ENCODE measurements around the gene ABCC9.

ABCC9 gene

GRCh38 chr12:21774358-21775132 lies 166.7 kb downstream of the ABCC9 start, which contains the start of gene KCNJ8:
TSS of gene KCNJ8 (minus strand) at chr12:21774706. CDS start at chr12:21773616, 1,090 bp downstream.
- H3K27me3 ChIP-seq (ENCODE audit: insufficient read depth, low read length), result no peaks in the 10 kb centered on the region
- H3K36me3 ChIP-seq (ENCODE audit: insufficient read depth, low read length), result no peaks in the 10 kb centered on the region
- H3K4me3 ChIP-seq (ENCODE audit: low read depth, low read length), result peak within 1 kb of the TSS; percentile 80
- H3K27ac ChIP-seq (ENCODE audit: low read depth, low read length), result peak within 1 kb of the TSS; percentile 2; the same call in 1 of the 2 replicates
- no peaks in the 10 kb centered on the region for H3K79me2 ChIP-seq (ENCODE audit: control insufficient read depth, insufficient read depth, low read length, unreplicated experiment)
- H3K4me1 ChIP-seq (ENCODE audit: control insufficient read depth, insufficient read depth, low read length, unreplicated experiment), result peaks cover 28% of the 10 kb centered on the region
- H2AFZ ChIP-seq (ENCODE audit: low read length, unreplicated experiment), result peak within 1 kb of the TSS; percentile 87

GRCh38 chr12:21773806-21774205 lies 167.4 kb downstream of the ABCC9 start:
- no peaks in the 10 kb centered on the region for H3K36me3 ChIP-seq (ENCODE audit: insufficient read depth, low read length)
- H3K27ac ChIP-seq (ENCODE audit: low read depth, low read length), result peak overlapping the region; percentile 2; the same call in 1 of the 2 replicates
- H3K27me3 ChIP-seq (ENCODE audit: insufficient read depth, low read length), result no peaks in the 10 kb centered on the region
- H3K4me3 ChIP-seq (ENCODE audit: low read depth, low read length), result peak overlapping the region; percentile 80
- peak overlapping the region; percentile 87 for H2AFZ ChIP-seq (ENCODE audit: low read length, unreplicated experiment)
- no peaks in the 10 kb centered on the region for H3K79me2 ChIP-seq (ENCODE audit: control insufficient read depth, insufficient read depth, low read length, unreplicated experiment)
- peaks cover 28% of the 10 kb centered on the region for H3K4me1 ChIP-seq (ENCODE audit: control insufficient read depth, insufficient read depth, low read length, unreplicated experiment)

- Histone ChIP-seq H3K36me3 (ENCODE audit: insufficient read depth, low read length) (no peaks in the 10 kb centered on the region), H3K4me3 (ENCODE audit: low read depth, low read length) (peak overlapping the region; percentile 80), H3K79me2 (ENCODE audit: control insufficient read depth, insufficient read depth, low read length, unreplicated experiment) (no peaks in the 10 kb centered on the region), H3K27me3 (ENCODE audit: insufficient read depth, low read length) (no peaks in the 10 kb centered on the region), H3K27ac (ENCODE audit: low read depth, low read length) (peak overlapping the region; percentile 72; the same call in 1 of the 2 replicates), H2AFZ (ENCODE audit: low read length, unreplicated experiment) (peak overlapping the region; percentile 87), H3K4me1 (ENCODE audit: control insufficient read depth, insufficient read depth, low read length, unreplicated experiment) (peaks cover 28% of the 10 kb centered on the region)
These were observed 167.9 kb downstream of the ABCC9 start for GRCh38 chr12:21773263-21773741.

GRCh38 chr12:21771311-21771710 lies 169.9 kb downstream of the ABCC9 start:
- H3K27me3 ChIP-seq (ENCODE audit: insufficient read depth, low read length), result no peaks in the 10 kb centered on the region
- H2AFZ ChIP-seq (ENCODE audit: low read length, unreplicated experiment), result peak overlapping the region; percentile 88
- peak overlapping the region; percentile 72 for H3K27ac ChIP-seq (ENCODE audit: low read depth, low read length)
- peaks cover 28% of the 10 kb centered on the region for H3K4me1 ChIP-seq (ENCODE audit: control insufficient read depth, insufficient read depth, low read length, unreplicated experiment)
- no peaks in the 10 kb centered on the region for H3K79me2 ChIP-seq (ENCODE audit: control insufficient read depth, insufficient read depth, low read length, unreplicated experiment)
- H3K36me3 ChIP-seq (ENCODE audit: insufficient read depth, low read length), result no peaks in the 10 kb centered on the region; the same call in 1 of the 2 replicates
- peak overlapping the region; percentile 46; the same call in 1 of the 2 replicates for H3K4me3 ChIP-seq (ENCODE audit: low read depth, low read length)

GRCh38 chr12:21769307-21769706 lies 171.9 kb downstream of the ABCC9 start:
- Histone ChIP-seq H2AFZ (ENCODE audit: low read length, unreplicated experiment) (no peak overlapping the region), H3K36me3 (ENCODE audit: insufficient read depth, low read length) (peaks cover 6% of the 10 kb centered on the region; the same call in 1 of the 2 replicates), H3K4me1 (ENCODE audit: control insufficient read depth, insufficient read depth, low read length, unreplicated experiment) (peaks cover 28% of the 10 kb centered on the region), H3K79me2 (ENCODE audit: control insufficient read depth, insufficient read depth, low read length, unreplicated experiment) (no peaks in the 10 kb centered on the region), H3K27me3 (ENCODE audit: insufficient read depth, low read length) (no peaks in the 10 kb centered on the region), H3K4me3 (ENCODE audit: low read depth, low read length) (no peak overlapping the region), H3K27ac (ENCODE audit: low read depth, low read length) (no peak overlapping the region)

GRCh38 chr12:21766403-21766802 lies 174.8 kb downstream of the ABCC9 start:
- Histone ChIP-seq H2AFZ (ENCODE audit: low read length, unreplicated experiment) (no peak overlapping the region), H3K36me3 (ENCODE audit: insufficient read depth, low read length) (peaks cover 6% of the 10 kb centered on the region; the same call in 1 of the 2 replicates), H3K4me3 (ENCODE audit: low read depth, low read length) (no peak overlapping the region), H3K4me1 (ENCODE audit: control insufficient read depth, insufficient read depth, low read length, unreplicated experiment) (peaks cover 9% of the 10 kb centered on the region), H3K27me3 (ENCODE audit: insufficient read depth, low read length) (no peaks in the 10 kb centered on the region), H3K79me2 (ENCODE audit: control insufficient read depth, insufficient read depth, low read length, unreplicated experiment) (no peaks in the 10 kb centered on the region), H3K27ac (ENCODE audit: low read depth, low read length) (no peak overlapping the region)

GRCh38 chr12:21764950-21765349 lies 176.3 kb downstream of the ABCC9 start:
- Histone ChIP-seq H3K27ac (ENCODE audit: low read depth, low read length) (no peak overlapping the region), H3K79me2 (ENCODE audit: control insufficient read depth, insufficient read depth, low read length, unreplicated experiment) (no peaks in the 10 kb centered on the region), H3K4me3 (ENCODE audit: low read depth, low read length) (no peak overlapping the region), H3K4me1 (ENCODE audit: control insufficient read depth, insufficient read depth, low read length, unreplicated experiment) (no peaks in the 10 kb centered on the region), H3K27me3 (ENCODE audit: insufficient read depth, low read length) (no peaks in the 10 kb centered on the region), H2AFZ (ENCODE audit: low read length, unreplicated experiment) (no peak overlapping the region), H3K36me3 (ENCODE audit: insufficient read depth, low read length) (peaks cover 6% of the 10 kb centered on the region; the same call in 1 of the 2 replicates)

GRCh38 chr12:21764065-21764464 lies 177.2 kb downstream of the ABCC9 start:
- Histone ChIP-seq H3K27ac (ENCODE audit: low read depth, low read length) (no peak overlapping the region), H3K36me3 (ENCODE audit: insufficient read depth, low read length) (peaks cover 6% of the 10 kb centered on the region; the same call in 1 of the 2 replicates), H3K27me3 (ENCODE audit: insufficient read depth, low read length) (no peaks in the 10 kb centered on the region), H3K4me1 (ENCODE audit: control insufficient read depth, insufficient read depth, low read length, unreplicated experiment) (no peaks in the 10 kb centered on the region), H3K79me2 (ENCODE audit: control insufficient read depth, insufficient read depth, low read length, unreplicated experiment) (no peaks in the 10 kb centered on the region), H2AFZ (ENCODE audit: low read length, unreplicated experiment) (no peak overlapping the region), H3K4me3 (ENCODE audit: low read depth, low read length) (no peak overlapping the region)

- no peak overlapping the region for H2AFZ ChIP-seq (ENCODE audit: low read length, unreplicated experiment)
- no peaks in the 10 kb centered on the region for H3K4me1 ChIP-seq (ENCODE audit: control insufficient read depth, insufficient read depth, low read length, unreplicated experiment)
- no peak overlapping the region for H3K4me3 ChIP-seq (ENCODE audit: low read depth, low read length)
- no peaks in the 10 kb centered on the region for H3K27me3 ChIP-seq (ENCODE audit: insufficient read depth, low read length)
- peaks cover 6% of the 10 kb centered on the region; the same call in 1 of the 2 replicates for H3K36me3 ChIP-seq (ENCODE audit: insufficient read depth, low read length)
- H3K79me2 ChIP-seq (ENCODE audit: control insufficient read depth, insufficient read depth, low read length, unreplicated experiment), result no peaks in the 10 kb centered on the region
- H3K27ac ChIP-seq (ENCODE audit: low read depth, low read length), result no peak overlapping the region
These were observed 177.7 kb downstream of the ABCC9 start for GRCh38 chr12:21763531-21763930.

GRCh38 chr12:21759737-21760136 lies 181.5 kb downstream of the ABCC9 start:
- Histone ChIP-seq H3K4me3 (ENCODE audit: low read depth, low read length) (no peak overlapping the region), H3K27ac (ENCODE audit: low read depth, low read length) (no peak overlapping the region), H3K27me3 (ENCODE audit: insufficient read depth, low read length) (no peaks in the 10 kb centered on the region), H3K4me1 (ENCODE audit: control insufficient read depth, insufficient read depth, low read length, unreplicated experiment) (no peaks in the 10 kb centered on the region), H3K79me2 (ENCODE audit: control insufficient read depth, insufficient read depth, low read length, unreplicated experiment) (no peaks in the 10 kb centered on the region), H2AFZ (ENCODE audit: low read length, unreplicated experiment) (no peak overlapping the region), H3K36me3 (ENCODE audit: insufficient read depth, low read length) (no peaks in the 10 kb centered on the region)

- no peak overlapping the region for H3K4me3 ChIP-seq (ENCODE audit: low read depth, low read length)
- H2AFZ ChIP-seq (ENCODE audit: low read length, unreplicated experiment), result no peak overlapping the region
- no peaks in the 10 kb centered on the region for H3K4me1 ChIP-seq (ENCODE audit: control insufficient read depth, insufficient read depth, low read length, unreplicated experiment)
- no peak overlapping the region for H3K27ac ChIP-seq (ENCODE audit: low read depth, low read length)
- H3K79me2 ChIP-seq (ENCODE audit: control insufficient read depth, insufficient read depth, low read length, unreplicated experiment), result no peaks in the 10 kb centered on the region
- H3K27me3 ChIP-seq (ENCODE audit: insufficient read depth, low read length), result no peaks in the 10 kb centered on the region
- no peaks in the 10 kb centered on the region for H3K36me3 ChIP-seq (ENCODE audit: insufficient read depth, low read length)
These were observed 183.5 kb downstream of the ABCC9 start for GRCh38 chr12:21757735-21758134.

Measured in ACC112 (cell line).